ENCODE results near the gene PRDX5. TPM values are rescaled to one million over a fixed set of nuclear protein-coding genes. Genes with fewer than 3 reads are reported as not detected.

PRDX5 gene
- total RNA-seq, 1 donor: 230 TPM

GRCh38 chr11:64303109-64304031, 14.6 kb upstream of the PRDX5 start:
- no peak overlapping the region for H3K4me3 ChIP-seq (ENCODE audit: low read depth, low read length)

GRCh38 chr11:64304032-64304315, 13.9 kb upstream of the PRDX5 start:
- no peak for DNase-seq (ENCODE audit: low read depth)
- no peak overlapping the region for H3K4me3 ChIP-seq (ENCODE audit: low read depth, low read length)
- no peak for TF ChIP-seq CTCF (IDR thresholded peaks at IDR 0.05; ENCODE audit: insufficient read depth, low read depth, low read length)

More at GRCh38 chr11:64303109-64304031, 14.6 kb upstream of the PRDX5 start:
- TF ChIP-seq CTCF (IDR thresholded peaks at IDR 0.05; ENCODE audit: insufficient read depth, low read depth, low read length): no peak
- DNase-seq (ENCODE audit: low read depth): no peak

- DNase-seq (ENCODE audit: low read depth): peak; percentile 92
- peak overlapping the region; percentile 70 for H3K4me3 ChIP-seq (ENCODE audit: low read depth, low read length)
- TF ChIP-seq CTCF (IDR thresholded peaks at IDR 0.05; ENCODE audit: insufficient read depth, low read depth, low read length): peak; percentile 87
These were observed 13.4 kb upstream of the PRDX5 start for GRCh38 chr11:64304316-64305072.

DNA sequence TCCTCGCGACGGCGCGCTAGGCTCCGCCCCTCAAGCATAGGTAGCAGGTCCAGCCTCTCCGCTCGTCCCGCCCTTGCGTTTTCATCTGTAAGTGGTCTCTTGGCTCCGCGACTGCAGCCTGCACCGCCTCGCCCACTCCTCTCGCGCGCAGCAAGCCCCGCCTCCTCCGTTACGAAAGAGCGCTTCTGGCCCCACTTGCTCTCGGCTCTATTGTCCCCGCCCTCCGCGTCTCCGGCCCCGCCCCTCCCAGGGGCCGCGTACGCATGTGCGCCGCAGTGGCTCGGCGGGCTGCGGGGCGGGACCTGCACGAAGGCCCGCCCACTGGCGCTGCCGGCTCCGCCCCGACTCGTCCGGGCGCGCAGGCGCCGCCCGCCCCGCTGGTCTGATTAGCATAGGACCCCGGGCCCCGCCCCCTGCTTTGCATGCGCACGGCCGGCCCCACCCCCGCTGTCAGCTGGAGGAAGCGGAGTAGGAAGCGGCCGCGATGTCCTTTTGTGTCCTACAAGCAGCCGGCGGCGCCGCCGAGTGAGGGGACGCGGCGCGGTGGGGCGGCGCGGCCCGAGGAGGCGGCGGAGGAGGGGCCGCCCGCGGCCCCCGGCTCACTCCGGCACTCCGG, 12.7 kb upstream of the PRDX5 start, which contains the start of gene ESRRA:
Gene ESRRA (plus strand): TSS at position 450 of the 616 bp plus-strand sequence. CDS start 1,656 bp downstream, outside the sequence.
- H3K4me3 ChIP-seq (ENCODE audit: low read depth, low read length): peak within 1 kb of the TSS; percentile 77
- TF ChIP-seq CTCF (IDR thresholded peaks at IDR 0.05; ENCODE audit: insufficient read depth, low read depth, low read length): no peak

DNA sequence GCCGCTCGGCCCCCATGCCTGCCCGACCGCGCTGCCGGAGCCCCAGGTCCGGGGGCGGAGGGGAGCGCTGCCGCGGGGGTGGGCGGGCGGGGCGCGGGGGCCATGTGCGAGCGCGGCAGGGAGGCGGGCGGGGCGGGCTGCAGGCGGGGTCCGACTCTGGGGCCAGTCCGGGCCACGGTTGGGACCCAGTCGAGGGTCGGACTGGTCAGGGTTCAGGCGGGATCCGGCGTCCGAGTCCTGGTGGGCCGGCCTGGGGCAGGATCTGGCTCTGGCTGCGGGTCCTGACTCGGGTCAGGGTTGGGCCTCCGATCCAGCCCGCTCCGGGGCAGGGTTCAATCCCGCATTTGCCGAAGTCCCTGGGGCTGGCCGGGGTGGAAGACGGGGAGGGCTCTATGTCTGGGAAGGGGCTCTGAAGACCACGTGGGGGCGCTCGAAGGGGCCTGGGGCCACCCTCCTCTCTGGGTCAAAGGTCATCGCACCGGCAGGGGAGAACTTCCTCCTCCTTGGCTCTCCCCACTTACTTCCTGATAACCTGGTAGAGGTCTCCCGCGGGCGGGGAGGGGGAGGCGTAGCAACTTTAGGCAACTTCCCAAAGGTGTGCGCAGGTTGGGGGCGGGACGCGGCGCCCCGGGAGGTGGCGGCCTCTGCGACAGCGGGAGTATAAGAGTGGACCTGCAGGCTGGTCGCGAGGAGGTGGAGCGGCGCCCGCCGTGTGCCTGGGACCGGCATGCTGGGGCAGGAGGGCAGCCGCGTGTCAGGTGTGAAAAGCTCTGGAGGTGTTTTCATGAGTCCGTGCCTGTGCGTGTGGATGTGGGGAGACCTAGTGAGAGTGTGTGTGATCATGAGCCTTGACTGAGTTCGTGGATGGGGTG, 12.0 kb upstream of the PRDX5 start:
- peak; percentile 51 for DNase-seq (ENCODE audit: low read depth)
- peak; percentile 26 for TF ChIP-seq CTCF (IDR thresholded peaks at IDR 0.05; ENCODE audit: insufficient read depth, low read depth, low read length)
- peak overlapping the region; percentile 77 for H3K4me3 ChIP-seq (ENCODE audit: low read depth, low read length)

More for the DNA sequence above, 12.7 kb upstream of the PRDX5 start, which contains the start of gene ESRRA:
- peak; percentile 98 for DNase-seq (ENCODE audit: low read depth)

DNA sequence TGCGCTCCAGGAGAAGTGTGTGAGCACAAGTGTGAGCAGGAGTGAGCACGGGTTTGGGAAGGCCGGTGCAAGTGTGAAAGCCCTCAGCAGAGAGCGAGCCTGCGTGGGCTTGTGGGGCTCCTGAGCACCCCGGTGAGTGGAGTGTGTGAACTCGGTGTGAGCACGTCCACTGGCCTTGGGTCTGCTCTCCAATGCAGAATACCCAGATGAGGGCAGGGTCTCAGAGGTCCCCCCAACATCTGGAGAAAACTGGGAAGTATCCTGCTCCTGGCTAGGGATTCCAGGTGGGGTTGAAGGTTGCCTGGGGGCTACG, 11.4 kb upstream of the PRDX5 start:
- peak overlapping the region; percentile 77 for H3K4me3 ChIP-seq (ENCODE audit: low read depth, low read length)
- no peak for DNase-seq (ENCODE audit: low read depth)
- TF ChIP-seq CTCF (IDR thresholded peaks at IDR 0.05; ENCODE audit: insufficient read depth, low read depth, low read length): no peak
